ENCODE measurements around the gene C10orf67.
"Not testable (repeated sequence)": the region's sequence is repeated elsewhere in the genome, so short reads cannot be mapped to it uniquely, and the experiment has no call there.

The C10orf67 gene

GRCh38 chr10:23291551-23292334 lies 52.9 kb downstream of the C10orf67 start:
- H3K4me1 Mint-ChIP-seq (ENCODE audit: low read depth): no peaks in the 10 kb centered on the region
- H3K9me3 Mint-ChIP-seq: no peaks in the 10 kb centered on the region
- no peak overlapping the region for H3K27ac Mint-ChIP-seq

DNA sequence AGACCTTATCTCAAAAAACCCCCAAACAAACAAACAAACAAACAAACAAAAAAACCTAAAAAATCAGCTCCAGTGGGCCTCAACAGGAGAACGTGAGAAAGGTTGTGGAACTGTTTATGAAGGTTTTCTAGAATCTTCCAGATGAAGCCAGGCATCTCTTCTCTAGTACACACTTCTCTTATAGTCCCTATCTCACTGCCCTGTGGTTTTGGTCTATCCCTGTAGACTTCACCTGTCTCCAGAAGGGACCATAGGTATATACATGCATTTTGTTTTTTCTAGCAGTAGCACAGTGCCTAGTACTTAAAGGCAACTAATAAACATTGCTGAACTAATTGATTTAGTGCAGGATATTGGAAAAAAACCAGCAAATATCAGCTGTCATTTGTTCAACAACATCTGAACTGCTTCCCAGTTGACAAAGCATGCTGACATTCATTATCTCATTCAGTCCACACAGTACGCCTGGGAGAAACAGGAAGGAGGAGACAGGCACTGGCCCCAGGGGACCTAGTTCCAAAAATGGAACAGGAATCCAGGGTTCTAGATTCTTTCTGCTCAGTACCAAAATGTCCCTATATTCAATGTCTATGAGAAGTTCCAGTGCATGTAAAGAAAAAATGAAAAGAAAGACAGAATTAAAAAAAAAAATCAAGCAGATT lies 59.8 kb downstream of the C10orf67 start:
- Mint-ChIP-seq H3K36me3 (ENCODE audit: low read depth) (no peaks in the 10 kb centered on the region), H3K4me3 (no peak overlapping the region), H3K27me3 (ENCODE audit: low read depth) (peaks cover 4% of the 10 kb centered on the region), H3K9me3 (no peaks in the 10 kb centered on the region), H3K4me1 (ENCODE audit: low read depth) (no peaks in the 10 kb centered on the region), H3K27ac (no peak overlapping the region)
- DNase-seq (ENCODE audit: low spot score): no peak

More at GRCh38 chr10:23291551-23292334, 52.9 kb downstream of the C10orf67 start:
- peaks cover 14% of the 10 kb centered on the region for H3K27me3 Mint-ChIP-seq (ENCODE audit: low read depth)
- no peak for DNase-seq (ENCODE audit: low spot score)
- H3K4me3 Mint-ChIP-seq: no peak overlapping the region
- H3K36me3 Mint-ChIP-seq (ENCODE audit: low read depth): no peaks in the 10 kb centered on the region

- no peaks in the 10 kb centered on the region for H3K9me3 Mint-ChIP-seq
- H3K36me3 Mint-ChIP-seq (ENCODE audit: low read depth): no peaks in the 10 kb centered on the region
- H3K4me3 Mint-ChIP-seq: no peak overlapping the region
- peaks cover 4% of the 10 kb centered on the region for H3K27me3 Mint-ChIP-seq (ENCODE audit: low read depth)
- DNase-seq (ENCODE audit: low spot score): no peak
- H3K4me1 Mint-ChIP-seq (ENCODE audit: low read depth): no peaks in the 10 kb centered on the region
- H3K27ac Mint-ChIP-seq: no peak overlapping the region
Observed at GRCh38 chr10:23284155-23284554, 60.4 kb downstream of the C10orf67 start.

DNA sequence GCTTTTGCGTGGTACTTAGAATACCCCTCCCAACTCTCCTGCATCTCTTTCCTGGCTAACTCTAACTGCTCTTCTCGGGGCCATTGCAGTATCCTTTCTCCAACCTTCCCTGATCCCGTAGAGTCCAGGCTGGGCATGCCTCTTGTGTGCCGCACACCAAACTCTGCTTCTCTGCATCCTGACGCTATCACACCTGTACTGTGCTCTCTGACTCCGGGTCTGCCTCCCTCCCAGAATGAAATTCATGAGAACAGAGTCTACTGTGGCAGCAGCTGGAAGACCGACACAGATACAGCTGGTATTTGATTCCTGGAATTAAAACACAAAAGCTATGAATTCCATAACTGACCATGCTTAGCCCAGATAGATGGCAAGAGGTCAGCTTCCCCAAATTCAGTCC lies 60.9 kb downstream of the C10orf67 start:
- Mint-ChIP-seq H3K36me3 (ENCODE audit: low read depth) (no peaks in the 10 kb centered on the region), H3K27ac (no peak overlapping the region), H3K4me3 (no peak overlapping the region), H3K27me3 (ENCODE audit: low read depth) (peaks cover 4% of the 10 kb centered on the region), H3K9me3 (no peaks in the 10 kb centered on the region), H3K4me1 (ENCODE audit: low read depth) (no peaks in the 10 kb centered on the region)
- DNase-seq (ENCODE audit: low spot score): no peak

- H3K4me1 Mint-ChIP-seq (ENCODE audit: low read depth): no peaks in the 10 kb centered on the region
- H3K27ac Mint-ChIP-seq: no peak overlapping the region
- H3K27me3 Mint-ChIP-seq (ENCODE audit: low read depth): peaks cover 4% of the 10 kb centered on the region
- H3K4me3 Mint-ChIP-seq: no peak overlapping the region
- H3K36me3 Mint-ChIP-seq (ENCODE audit: low read depth): no peaks in the 10 kb centered on the region
- DNase-seq (ENCODE audit: low spot score): no peak
- no peaks in the 10 kb centered on the region for H3K9me3 Mint-ChIP-seq
Observed at GRCh38 chr10:23281044-23281433, 63.6 kb downstream of the C10orf67 start.

- H3K4me3 Mint-ChIP-seq: no peak overlapping the region
- no peaks in the 10 kb centered on the region for H3K4me1 Mint-ChIP-seq (ENCODE audit: low read depth)
- no peak for DNase-seq (ENCODE audit: low spot score)
- no peak overlapping the region for H3K27ac Mint-ChIP-seq
- H3K9me3 Mint-ChIP-seq: no peaks in the 10 kb centered on the region
- H3K27me3 Mint-ChIP-seq (ENCODE audit: low read depth): peaks cover 4% of the 10 kb centered on the region
- H3K36me3 Mint-ChIP-seq (ENCODE audit: low read depth): no peaks in the 10 kb centered on the region
Observed at GRCh38 chr10:23280419-23281043, 64.1 kb downstream of the C10orf67 start.

GRCh38 chr10:23275355-23275754 lies 69.2 kb downstream of the C10orf67 start:
- H3K36me3 Mint-ChIP-seq (ENCODE audit: low read depth): no peaks in the 10 kb centered on the region
- no peaks in the 10 kb centered on the region for H3K27me3 Mint-ChIP-seq (ENCODE audit: low read depth)

GRCh38 chr10:23274179-23274578 lies 70.4 kb downstream of the C10orf67 start:
- H3K4me1 Mint-ChIP-seq (ENCODE audit: low read depth); H3K27me3 Mint-ChIP-seq (ENCODE audit: low read depth); H3K27ac Mint-ChIP-seq; H3K9me3 Mint-ChIP-seq; DNase-seq (ENCODE audit: low spot score); H3K36me3 Mint-ChIP-seq (ENCODE audit: low read depth); H3K4me3 Mint-ChIP-seq: not testable (repeated sequence)

More at GRCh38 chr10:23275355-23275754, 69.2 kb downstream of the C10orf67 start:
- H3K4me1 Mint-ChIP-seq (ENCODE audit: low read depth): no peaks in the 10 kb centered on the region
- no peak overlapping the region for H3K4me3 Mint-ChIP-seq
- no peak overlapping the region for H3K27ac Mint-ChIP-seq
- peaks cover 4% of the 10 kb centered on the region for H3K9me3 Mint-ChIP-seq
- DNase-seq (ENCODE audit: low spot score): no peak

DNA sequence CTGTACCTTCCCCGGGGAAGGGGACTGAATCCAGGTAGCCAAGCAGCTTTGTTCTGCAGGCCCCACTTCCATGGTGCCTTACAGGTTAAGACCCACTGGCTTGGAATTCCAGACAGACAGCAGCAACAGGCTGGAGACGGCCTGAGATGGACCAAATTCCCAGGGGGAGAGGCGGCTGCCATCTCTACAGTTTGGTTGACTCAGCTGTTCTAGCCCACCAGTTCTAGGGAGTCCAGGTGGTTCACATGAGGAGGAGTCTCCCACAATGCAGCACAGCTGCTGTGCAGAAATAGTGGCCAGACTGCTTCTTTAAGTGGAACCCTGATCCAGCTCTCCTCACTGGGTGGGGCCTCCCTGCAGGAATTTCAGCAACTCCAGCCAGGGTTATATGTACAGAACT lies 74.1 kb downstream of the C10orf67 start:
- Mint-ChIP-seq H3K4me3 (no peak overlapping the region), H3K9me3 (peaks cover 4% of the 10 kb centered on the region), H3K36me3 (ENCODE audit: low read depth) (no peaks in the 10 kb centered on the region), H3K27ac (no peak overlapping the region), H3K27me3 (ENCODE audit: low read depth) (no peaks in the 10 kb centered on the region), H3K4me1 (ENCODE audit: low read depth) (no peaks in the 10 kb centered on the region)
- DNase-seq (ENCODE audit: low spot score): no peak

- Mint-ChIP-seq H3K36me3 (ENCODE audit: low read depth) (no peaks in the 10 kb centered on the region), H3K27ac (no peak overlapping the region), H3K4me1 (ENCODE audit: low read depth) (no peaks in the 10 kb centered on the region), H3K27me3 (ENCODE audit: low read depth) (no peaks in the 10 kb centered on the region), H3K9me3 (no peaks in the 10 kb centered on the region), H3K4me3 (no peak overlapping the region)
- DNase-seq (ENCODE audit: low spot score): no peak
Observed at GRCh38 chr10:23263441-23264164, 81.0 kb downstream of the C10orf67 start.

DNA sequence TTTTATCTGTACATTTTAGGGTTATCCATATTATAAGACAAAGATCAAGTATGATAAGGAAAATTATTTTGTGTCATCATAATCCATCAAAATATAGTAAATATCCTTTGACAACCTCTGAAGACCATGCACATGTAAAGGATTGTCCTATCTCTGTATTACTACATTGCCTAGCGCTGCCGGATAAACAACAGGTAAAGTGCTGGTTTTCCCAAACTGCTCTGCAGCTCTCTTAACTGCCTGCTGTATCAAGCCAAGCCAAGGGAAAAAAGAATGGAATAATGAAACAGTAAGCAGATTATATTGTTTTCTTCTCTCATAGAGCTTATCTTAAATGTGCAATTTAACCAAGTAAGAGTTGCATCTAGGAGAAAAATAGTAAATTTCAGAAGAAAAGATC lies 81.7 kb downstream of the C10orf67 start:
- no peak for DNase-seq (ENCODE audit: low spot score)
- Mint-ChIP-seq H3K4me3 (no peak overlapping the region), H3K9me3 (no peaks in the 10 kb centered on the region), H3K4me1 (ENCODE audit: low read depth) (no peaks in the 10 kb centered on the region), H3K27me3 (ENCODE audit: low read depth) (no peaks in the 10 kb centered on the region), H3K27ac (no peak overlapping the region), H3K36me3 (ENCODE audit: low read depth) (no peaks in the 10 kb centered on the region)

DNA sequence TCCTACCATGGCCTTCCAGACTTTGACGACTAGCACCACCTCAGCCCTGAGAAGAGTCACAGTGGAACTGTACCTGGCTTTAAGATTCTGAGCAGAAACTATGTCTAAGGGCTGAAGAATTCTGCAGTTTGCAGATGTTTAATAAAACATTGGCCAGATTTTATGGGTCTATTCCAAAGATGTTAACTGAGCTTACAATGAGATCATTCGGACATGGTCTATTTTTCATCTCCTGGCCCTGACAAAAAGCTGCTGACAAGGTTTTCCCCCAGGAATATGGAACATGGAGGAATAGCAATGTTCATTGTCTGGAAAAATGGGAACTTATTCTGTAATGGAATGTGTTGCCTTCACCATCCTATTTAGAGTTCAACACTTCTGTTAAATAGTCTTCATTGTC lies 86.1 kb downstream of the C10orf67 start:
- Mint-ChIP-seq H3K4me1 (ENCODE audit: low read depth) (no peaks in the 10 kb centered on the region), H3K9me3 (no peaks in the 10 kb centered on the region), H3K36me3 (ENCODE audit: low read depth) (no peaks in the 10 kb centered on the region), H3K27ac (no peak overlapping the region), H3K27me3 (ENCODE audit: low read depth) (no peaks in the 10 kb centered on the region), H3K4me3 (no peak overlapping the region)
- no peak for DNase-seq (ENCODE audit: low spot score)

DNA sequence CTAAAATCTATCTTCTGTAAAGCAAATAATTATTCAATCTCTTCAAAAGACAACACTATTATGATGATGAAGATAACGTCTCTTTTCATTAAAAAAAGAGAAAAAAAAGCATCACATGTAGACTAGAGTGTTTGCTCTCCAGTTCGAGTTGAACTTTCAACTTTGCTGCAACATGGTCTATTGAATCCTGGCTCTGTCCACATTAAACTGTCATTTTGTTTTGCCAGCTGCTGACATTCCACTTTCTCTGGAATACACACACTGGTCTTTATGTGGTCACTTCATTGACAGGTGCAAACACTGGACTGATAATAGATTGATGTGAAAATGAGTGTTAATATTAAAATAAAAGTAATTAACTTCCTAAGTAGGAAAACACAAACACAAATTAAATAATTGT lies 90.8 kb downstream of the C10orf67 start:
- no peak overlapping the region for H3K27ac Mint-ChIP-seq
- no peaks in the 10 kb centered on the region for H3K9me3 Mint-ChIP-seq
- H3K27me3 Mint-ChIP-seq (ENCODE audit: low read depth): no peaks in the 10 kb centered on the region
- DNase-seq (ENCODE audit: low spot score): no peak
- no peaks in the 10 kb centered on the region for H3K4me1 Mint-ChIP-seq (ENCODE audit: low read depth)
- no peaks in the 10 kb centered on the region for H3K36me3 Mint-ChIP-seq (ENCODE audit: low read depth)
- H3K4me3 Mint-ChIP-seq: no peak overlapping the region

DNA sequence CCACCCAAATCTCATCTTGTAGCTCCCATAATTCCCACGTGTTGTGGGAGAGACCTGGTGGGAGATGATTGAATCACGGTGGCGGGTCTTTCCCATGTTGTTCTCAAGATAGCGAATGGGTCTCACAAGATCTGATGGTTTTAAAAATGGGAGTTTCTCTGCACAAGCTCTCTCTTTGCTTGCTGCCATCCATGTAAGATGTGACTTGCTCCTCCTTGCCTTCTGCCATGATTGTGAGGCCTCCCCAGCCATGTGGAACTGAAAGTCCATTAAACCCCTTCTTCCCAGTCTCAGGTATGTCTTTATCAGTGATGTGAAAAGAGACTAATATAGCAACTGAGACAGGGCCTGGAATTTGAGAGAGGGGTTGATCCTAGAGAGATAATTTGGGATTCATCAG lies 91.7 kb downstream of the C10orf67 start:
- H3K4me3 Mint-ChIP-seq; DNase-seq (ENCODE audit: low spot score); H3K27ac Mint-ChIP-seq; H3K27me3 Mint-ChIP-seq (ENCODE audit: low read depth); H3K9me3 Mint-ChIP-seq; H3K4me1 Mint-ChIP-seq (ENCODE audit: low read depth); H3K36me3 Mint-ChIP-seq (ENCODE audit: low read depth): not testable (repeated sequence)
